HCT116 (cell line): ENCODE results near the gene SLC39A5. TPM values are rescaled to one million over a fixed set of nuclear protein-coding genes. Genes with fewer than 3 reads are reported as not detected.

Experiments
- ATAC-seq: fragments of 200-7000 bp; cut with Tn5 transposase; 2 replicates; pipeline ENCODE4 v1.9.1; 2020; ENCODE audit warnings: mild to moderate bottlenecking, moderate library complexity
- BruUV-seq: library from RNA; stranded (reverse); fragments of 400-500 nt; replicated peaks from 2 replicates; lab custom pipeline; 2021; lab: Mats Ljungman, UMichigan
- CTCF ChIA-PET: fragments of 300-600 bp; sonication (Branson Sonifier 250); formaldehyde crosslinking; loops from one replicate; lab custom pipeline; 2021; ENCODE audit warnings: antibody characterized with exemption; lab: Charles Lee
- POLR2A ChIA-PET: fragments of 300-600, 350-600 bp; sonication (Branson Sonifier 250); formaldehyde crosslinking; loops from one replicate; lab custom pipeline; 2021; ENCODE audit warnings: antibody characterized with exemption; lab: Charles Lee
- RAD21 ChIA-PET, 2 experiments: fragments of 300-600 bp; sonication (Branson Sonifier 250); formaldehyde crosslinking; loops; one replicate each; lab custom pipeline; 2023; ENCODE audit warnings: low total read pairs in 2 of 2; ENCODE audit not compliant: uncharacterized antibody in 2 of 2, unreplicated experiment in 2 of 2, low non-redundant PET in 1 of 2; lab: Charles Lee
- DNase-seq: peaks from one replicate; pipeline ENCODE4 v3.0.0-alpha.2; 2010; ENCODE audit warnings: low read depth, low spot score
- H2AFZ ChIP-seq: fragments of 200-600 bp; shearing (Covaris generic), sonication (generic); 2 replicates; pipeline ENCODE4 v1.6.1; 2017; ENCODE audit warnings: low read depth, mixed run types, mixed read lengths, antibody characterized with exemption, low read length; ENCODE audit not compliant: poor library complexity, severe bottlenecking
- H3K27ac ChIP-seq: 2 replicates; pipeline ENCODE4 v1.5.1; 2012; ENCODE audit warnings: low read depth, low read length
- H3K27me3 ChIP-seq: fragments of 200-600 bp; sonication (generic); 2 replicates; pipeline ENCODE4 v1.6.1; 2016; ENCODE audit warnings: mixed run types, low read length, mixed read lengths; ENCODE audit not compliant: insufficient read depth
- H3K36me3 ChIP-seq, 2 experiments: fragments of 200-500 bp in 1 of 2; fragments of 200-600 bp in 1 of 2; sonication (Bioruptor generic) in 1 of 2; sonication (generic) in 1 of 2; 2 replicates each; pipeline versions ENCODE4 v1.5.1 to v1.6.1; 2014 to 2016; ENCODE audit warnings: low read length in 2 of 2, inconsistent platforms in 1 of 2, mixed read lengths in 1 of 2, mixed run types in 1 of 2; ENCODE audit not compliant: insufficient read depth in 2 of 2, control insufficient read depth in 1 of 2
- H3K4me1 ChIP-seq, 2 experiments: fragments of 200-600 bp in 1 of 2; sonication (generic) in 1 of 2; 2 replicates each; pipeline versions ENCODE4 v1.5.1 to v1.6.1; 2012 to 2017; ENCODE audit warnings: low read length in 2 of 2, inconsistent platforms in 1 of 2, mild to moderate bottlenecking in 1 of 2, mixed read lengths in 1 of 2, mixed run types in 1 of 2, moderate library complexity in 1 of 2; ENCODE audit not compliant: insufficient read depth in 2 of 2, control insufficient read depth in 1 of 2
- H3K4me2 ChIP-seq: fragments of 200-600 bp; sonication (generic); 2 replicates; pipeline ENCODE4 v1.6.1; 2017; ENCODE audit warnings: mixed run types, low read length, mixed read lengths
- H3K4me3 ChIP-seq, 2 experiments: fragments of 200-600 bp in 1 of 2; sonication (generic) in 1 of 2; replicated peaks in 1 of 2; 2 replicates each; pipeline ENCODE4 v1.5.1; 2011 to 2016; ENCODE audit warnings: low read length in 2 of 2, control low read depth in 1 of 2, low read depth in 1 of 2, mild to moderate bottlenecking in 1 of 2, mixed read lengths in 1 of 2, mixed run types in 1 of 2
- H3K79me2 ChIP-seq: fragments of 200-600 bp; sonication (generic); 2 replicates; pipeline ENCODE4 v1.6.1; 2017; ENCODE audit warnings: mild to moderate bottlenecking, mixed run types, low read length, moderate library complexity, mixed read lengths; ENCODE audit not compliant: insufficient read depth
- H3K9ac ChIP-seq: fragments of 200-600 bp; sonication (generic); 2 replicates; pipeline ENCODE4 v1.6.1; 2016; ENCODE audit warnings: low read length, mixed read lengths
- H3K9me2 ChIP-seq: fragments of 200-600 bp; sonication (generic), shearing (Covaris generic); 2 replicates; pipeline ENCODE4 v1.6.1; 2017; ENCODE audit warnings: mixed run types, mild to moderate bottlenecking, moderate library complexity; ENCODE audit not compliant: insufficient read depth
- H3K9me3 ChIP-seq, 2 experiments: fragments of 200-500 bp in 1 of 2; fragments of 200-600 bp in 1 of 2; sonication (Bioruptor generic) in 1 of 2; sonication (generic) in 1 of 2; 2 replicates each; pipeline ENCODE4 v1.6.1; 2014 to 2017; ENCODE audit warnings: low read length in 2 of 2, mixed read lengths in 2 of 2, inconsistent platforms in 1 of 2, low read depth in 1 of 2, mild to moderate bottlenecking in 1 of 2, mixed run types in 1 of 2, moderate library complexity in 1 of 2; ENCODE audit not compliant: control insufficient read depth in 1 of 2, insufficient read depth in 1 of 2
- H4K20me1 ChIP-seq: fragments of 200-600 bp; sonication (generic), shearing (Covaris generic); 2 replicates; pipeline ENCODE4 v1.6.1; 2017; ENCODE audit warnings: mixed run types, mild to moderate bottlenecking, moderate library complexity; ENCODE audit not compliant: insufficient read depth
- CBX3 ChIP-seq: IDR thresholded peaks from 2 replicates; pipeline ENCODE4 v1.6.1; 2012; ENCODE audit warnings: low read depth
- CEBPB ChIP-seq: IDR thresholded peaks from 2 replicates; pipeline ENCODE4 v1.6.1; 2012; ENCODE audit warnings: low read depth
- EGR1 ChIP-seq: IDR thresholded peaks from 2 replicates; pipeline ENCODE4 v1.6.1; 2012; ENCODE audit warnings: low read depth
- ELF1 ChIP-seq: IDR thresholded peaks from 2 replicates; pipeline ENCODE4 v1.6.1; 2012; ENCODE audit warnings: low read depth, borderline replicate concordance
- EZH2 ChIP-seq: fragments of 200-600 bp; sonication (generic); IDR thresholded peaks from 2 replicates; pipeline ENCODE4 v1.6.1; 2017; ENCODE audit warnings: antibody characterized with exemption, mixed run types
- FOSL1 ChIP-seq: IDR thresholded peaks from 2 replicates; pipeline ENCODE4 v1.6.1; 2012; ENCODE audit warnings: low read depth
- JUND ChIP-seq: IDR thresholded peaks from 2 replicates; pipeline ENCODE4 v1.6.1; 2012
- MAX ChIP-seq: IDR thresholded peaks from 2 replicates; pipeline ENCODE4 v1.6.1; 2012
- POLR2A ChIP-seq: IDR thresholded peaks from 2 replicates; pipeline ENCODE4 v1.7.0; 2011; ENCODE audit warnings: borderline replicate concordance; ENCODE audit not compliant: insufficient read depth, insufficient read length; ENCODE audit errors: extremely low read depth
- RAD21 ChIP-seq: IDR thresholded peaks from 2 replicates; pipeline ENCODE4 v1.6.1; 2012; ENCODE audit warnings: low read depth, mild to moderate bottlenecking
- SIN3A ChIP-seq: IDR thresholded peaks from 2 replicates; pipeline ENCODE4 v1.6.1; 2012; ENCODE audit warnings: low read depth
- SP1 ChIP-seq: IDR thresholded peaks from 2 replicates; pipeline ENCODE4 v1.6.1; 2012; ENCODE audit warnings: low read depth
- SRF ChIP-seq: IDR thresholded peaks from 2 replicates; pipeline ENCODE4 v1.6.1; 2012; ENCODE audit warnings: low read depth
- TCF7L2 ChIP-seq: IDR thresholded peaks from 2 replicates; pipeline ENCODE4 v1.7.0; 2011; ENCODE audit warnings: borderline replicate concordance, inconsistent platforms; ENCODE audit not compliant: insufficient read depth, insufficient read length; ENCODE audit errors: extremely low read depth
- YY1 ChIP-seq: IDR thresholded peaks from 2 replicates; pipeline ENCODE4 v1.6.1; 2011; ENCODE audit warnings: low read length, low read depth, moderate library complexity, mild to moderate bottlenecking; ENCODE audit not compliant: insufficient replicate concordance; ENCODE audit errors: extremely low read depth
- ZNF274 ChIP-seq: fragments of 200-500 bp; sonication (Bioruptor generic); IDR thresholded peaks from 2 replicates; pipeline ENCODE4 v1.6.1; 2014; ENCODE audit warnings: mild to moderate bottlenecking, low read depth, low read length, inconsistent platforms
- intact Hi-C: fragments of 100-400 bp; cut with micrococcal nuclease; formaldehyde crosslinking; loops from 2 replicates; pipeline ENCODE4 v1.10.0; 2022
- total RNA-seq: library from RNA; stranded (reverse); gene quantifications from one replicate; pipeline ENCODE4 v1.2.1, GENCODE V29; 2021; ENCODE audit not compliant: unreplicated experiment
- TF ChIP-seq, protein P1 (sequence below): IDR thresholded peaks from 2 replicates; pipeline ENCODE4 v1.6.1; 2011; ENCODE audit warnings: mild to moderate bottlenecking, low read length, moderate library complexity; ENCODE audit not compliant: insufficient replicate concordance; ENCODE audit errors: extremely low read depth
- TF ChIP-seq, protein P2 (sequence below), 3 experiments: fragments of 200-600 bp in 1 of 3; sonication (generic) in 1 of 3; IDR thresholded peaks in 2 of 3; conservative IDR thresholded peaks in 1 of 3; 2 replicates each; pipeline ENCODE4 v1.5.1; 2012 to 2017; ENCODE audit warnings: low read depth in 2 of 3, low read length in 2 of 3, antibody characterized with exemption in 1 of 3, borderline replicate concordance in 1 of 3, control low read depth in 1 of 3, mild to moderate bottlenecking in 1 of 3, mixed read lengths in 1 of 3, mixed run types in 1 of 3, moderate library complexity in 1 of 3; ENCODE audit not compliant: insufficient read depth in 1 of 3

The SLC39A5 gene
- total RNA-seq, 1 experiment from 2014 or later, result 0.66 TPM

- Histone ChIP-seq H2AFZ (no peak overlapping the region), H3K9me2 (no peaks in the 10 kb centered on the region), H4K20me1 (no peaks in the 10 kb centered on the region), H3K36me3 (peaks cover 49 to 54% of the 10 kb centered on the region in 2 experiments), H3K9me3 (no peaks in the 10 kb centered on the region), H3K9ac (no peak overlapping the region), H3K4me2 (no peak overlapping the region), H3K4me3 (no peak overlapping the region), H3K79me2 (no peaks in the 10 kb centered on the region; the same call in 1 of the 2 replicates), H3K27ac (no peak overlapping the region), H3K4me1 (no peaks in the 10 kb centered on the region), H3K27me3 (no peaks in the 10 kb centered on the region)
- ATAC-seq (no peak), DNase-seq (no peak)
- intact Hi-C loops, result no loop called here
- no TSS peak for BruUV-seq
- ChIA-PET POLR2A (no interaction called here), RAD21 (no interaction called here), CTCF (no interaction called here)
- TF ChIP-seq TCF7L2 (no peak), FOSL1 (no peak), ZNF274 (no peak), RAD21 (no peak)
Observed at GRCh38 chr12:56247923-56248322, 18.1 kb downstream of the SLC39A5 start.

GRCh38 chr12:56248711-56249110 lies 18.9 kb downstream of the SLC39A5 start:
- CTCF ChIA-PET, result no interaction called here
- TF ChIP-seq SIN3A (no peak), SRF (no peak), POLR2A (no peak), MAX (no peak), ZNF274 (no peak), FOSL1 (no peak), CBX3 (no peak), CEBPB (no peak), EZH2 (no peak), YY1 (no peak), ELF1 (no peak), JUND (no peak), EGR1 (no peak), SP1 (no peak), TCF7L2 (no peak)
- TF ChIP-seq, protein P1, sequence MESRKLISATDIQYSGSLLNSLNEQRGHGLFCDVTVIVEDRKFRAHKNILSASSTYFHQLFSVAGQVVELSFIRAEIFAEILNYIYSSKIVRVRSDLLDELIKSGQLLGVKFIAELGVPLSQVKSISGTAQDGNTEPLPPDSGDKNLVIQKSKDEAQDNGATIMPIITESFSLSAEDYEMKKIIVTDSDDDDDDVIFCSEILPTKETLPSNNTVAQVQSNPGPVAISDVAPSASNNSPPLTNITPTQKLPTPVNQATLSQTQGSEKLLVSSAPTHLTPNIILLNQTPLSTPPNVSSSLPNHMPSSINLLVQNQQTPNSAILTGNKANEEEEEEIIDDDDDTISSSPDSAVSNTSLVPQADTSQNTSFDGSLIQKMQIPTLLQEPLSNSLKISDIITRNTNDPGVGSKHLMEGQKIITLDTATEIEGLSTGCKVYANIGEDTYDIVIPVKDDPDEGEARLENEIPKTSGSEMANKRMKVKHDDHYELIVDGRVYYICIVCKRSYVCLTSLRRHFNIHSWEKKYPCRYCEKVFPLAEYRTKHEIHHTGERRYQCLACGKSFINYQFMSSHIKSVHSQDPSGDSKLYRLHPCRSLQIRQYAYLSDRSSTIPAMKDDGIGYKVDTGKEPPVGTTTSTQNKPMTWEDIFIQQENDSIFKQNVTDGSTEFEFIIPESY, result no peak
- TF ChIP-seq, protein P2, sequence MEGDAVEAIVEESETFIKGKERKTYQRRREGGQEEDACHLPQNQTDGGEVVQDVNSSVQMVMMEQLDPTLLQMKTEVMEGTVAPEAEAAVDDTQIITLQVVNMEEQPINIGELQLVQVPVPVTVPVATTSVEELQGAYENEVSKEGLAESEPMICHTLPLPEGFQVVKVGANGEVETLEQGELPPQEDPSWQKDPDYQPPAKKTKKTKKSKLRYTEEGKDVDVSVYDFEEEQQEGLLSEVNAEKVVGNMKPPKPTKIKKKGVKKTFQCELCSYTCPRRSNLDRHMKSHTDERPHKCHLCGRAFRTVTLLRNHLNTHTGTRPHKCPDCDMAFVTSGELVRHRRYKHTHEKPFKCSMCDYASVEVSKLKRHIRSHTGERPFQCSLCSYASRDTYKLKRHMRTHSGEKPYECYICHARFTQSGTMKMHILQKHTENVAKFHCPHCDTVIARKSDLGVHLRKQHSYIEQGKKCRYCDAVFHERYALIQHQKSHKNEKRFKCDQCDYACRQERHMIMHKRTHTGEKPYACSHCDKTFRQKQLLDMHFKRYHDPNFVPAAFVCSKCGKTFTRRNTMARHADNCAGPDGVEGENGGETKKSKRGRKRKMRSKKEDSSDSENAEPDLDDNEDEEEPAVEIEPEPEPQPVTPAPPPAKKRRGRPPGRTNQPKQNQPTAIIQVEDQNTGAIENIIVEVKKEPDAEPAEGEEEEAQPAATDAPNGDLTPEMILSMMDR (IDR thresholded peaks at IDR 0.05 in 2 of 3, conservative IDR thresholded peaks at IDR 0.05 in 1 of 3; ENCODE audit: borderline replicate concordance in 1 of 3, insufficient read depth in 1 of 3, low read depth in 2 of 3, low read length in 2 of 3), result no peak

More at GRCh38 chr12:56248711-56249110, 18.9 kb downstream of the SLC39A5 start:
- RAD21 ChIA-PET, result no interaction called here
- H3K9me2 ChIP-seq, result no peaks in the 10 kb centered on the region
- H2AFZ ChIP-seq, result no peak overlapping the region
- no peak for ATAC-seq
- BruUV-seq, result no TSS peak
- no peaks in the 10 kb centered on the region for H3K27me3 ChIP-seq
- H3K27ac ChIP-seq, result no peak overlapping the region
- no peaks in the 10 kb centered on the region for H3K4me1 ChIP-seq
- no peaks in the 10 kb centered on the region for H4K20me1 ChIP-seq
- H3K9ac ChIP-seq, result no peak overlapping the region
- no peak overlapping the region for H3K4me3 ChIP-seq
- no peak for DNase-seq
- POLR2A ChIA-PET, result no interaction called here
- peaks cover 57 to 62% of the 10 kb centered on the region in 2 experiments for H3K36me3 ChIP-seq
- H3K79me2 ChIP-seq, result peaks cover under 1% of the 10 kb centered on the region; the same call in 1 of the 2 replicates
- intact Hi-C loops, result no loop called here
- H3K4me2 ChIP-seq, result no peak overlapping the region
- H3K9me3 ChIP-seq, result no peaks in the 10 kb centered on the region
